NT2/D1 (cell line): ENCODE results near the gene SYT2.

Experiments
- DNase-seq: peaks from one replicate; pipeline ENCODE4 v3.0.0-alpha.2; 2011; ENCODE audit warnings: low read depth, low spot score
- H3K27me3 ChIP-seq: 2 replicates; pipeline ENCODE4 v1.6.0; 2011; ENCODE audit warnings: mild to moderate bottlenecking; ENCODE audit not compliant: insufficient read length, insufficient read depth
- H3K36me3 ChIP-seq: 2 replicates; pipeline ENCODE4 v1.6.1; 2011; ENCODE audit warnings: mild to moderate bottlenecking, low read length, mixed read lengths; ENCODE audit not compliant: insufficient read depth, insufficient read length
- H3K4me1 ChIP-seq: 2 replicates; pipeline ENCODE4 v1.5.1; 2011; ENCODE audit not compliant: insufficient read depth, insufficient read length
- H3K4me3 ChIP-seq: 2 replicates; pipeline ENCODE4 v1.5.1; 2011; ENCODE audit warnings: low read depth; ENCODE audit not compliant: insufficient read length
- H3K9ac ChIP-seq: 2 replicates; pipeline ENCODE4 v1.6.0; 2011; ENCODE audit warnings: low read depth; ENCODE audit not compliant: insufficient read length
- H3K9me3 ChIP-seq: 2 replicates; pipeline ENCODE4 v1.5.1; 2011; ENCODE audit warnings: mild to moderate bottlenecking, low read length; ENCODE audit not compliant: insufficient read depth
- SUZ12 ChIP-seq: IDR thresholded peaks from 2 replicates; pipeline ENCODE4 v1.6.1; 2011; ENCODE audit not compliant: insufficient read length, insufficient read depth; ENCODE audit errors: extremely low read depth
- YY1 ChIP-seq: IDR thresholded peaks from 2 replicates; pipeline ENCODE4 v1.6.1; 2011; ENCODE audit not compliant: insufficient read length, insufficient read depth
- ZNF274 ChIP-seq: IDR thresholded peaks from 2 replicates; pipeline ENCODE4 v1.6.1; 2011; ENCODE audit warnings: mild to moderate bottlenecking, low read depth, low read length

SYT2 gene

DNA sequence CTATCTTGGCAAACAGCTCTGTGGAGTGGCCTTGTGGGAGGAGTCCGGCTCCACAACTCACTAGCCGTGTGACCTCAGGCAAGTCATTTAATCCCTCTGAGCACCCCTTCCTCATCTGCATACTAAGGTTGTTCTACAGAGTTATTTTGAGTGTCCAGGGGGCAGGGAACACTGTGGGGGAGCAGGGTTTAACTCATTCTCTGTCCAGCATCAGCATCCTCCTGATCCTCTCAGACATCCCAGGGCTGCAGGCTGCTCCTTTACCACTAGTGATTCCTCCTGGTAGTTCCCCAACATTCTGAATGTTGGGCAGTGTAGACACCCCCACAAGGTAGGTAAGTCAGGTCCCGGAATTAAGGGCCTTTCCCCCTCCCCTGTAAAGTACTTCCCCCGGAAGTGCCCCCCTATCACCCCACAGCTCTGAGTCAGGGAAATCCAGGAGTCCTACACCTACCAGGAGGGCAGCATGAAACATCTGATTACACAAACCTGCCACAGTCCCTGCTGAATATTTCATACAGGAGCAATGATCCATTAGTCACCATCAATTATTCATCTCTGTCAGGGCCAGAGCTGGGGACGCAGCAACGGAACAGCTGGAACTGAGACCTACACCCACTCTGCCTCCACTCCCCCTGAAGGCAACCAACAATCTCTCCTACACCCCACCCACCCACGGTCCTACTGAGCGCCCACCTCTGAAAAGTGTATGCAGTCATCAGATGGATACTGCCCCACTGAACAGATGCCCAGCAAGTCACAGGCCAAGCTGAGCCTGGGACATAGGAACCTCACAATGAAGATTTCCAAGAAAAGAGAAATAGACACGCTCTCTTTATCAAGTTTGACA is 20.5 kb downstream of the SYT2 start:
- H3K27me3 ChIP-seq, result no peaks in the 10 kb centered on the region
- no peak overlapping the region for H3K4me3 ChIP-seq
- H3K9me3 ChIP-seq, result no peaks in the 10 kb centered on the region
- DNase-seq, result no peak
- H3K36me3 ChIP-seq, result no peaks in the 10 kb centered on the region
- TF ChIP-seq ZNF274, result no peak
- no peak for TF ChIP-seq SUZ12
- TF ChIP-seq YY1, result no peak
- H3K4me1 ChIP-seq, result peaks cover 12% of the 10 kb centered on the region
- H3K9ac ChIP-seq, result no peak overlapping the region

DNA sequence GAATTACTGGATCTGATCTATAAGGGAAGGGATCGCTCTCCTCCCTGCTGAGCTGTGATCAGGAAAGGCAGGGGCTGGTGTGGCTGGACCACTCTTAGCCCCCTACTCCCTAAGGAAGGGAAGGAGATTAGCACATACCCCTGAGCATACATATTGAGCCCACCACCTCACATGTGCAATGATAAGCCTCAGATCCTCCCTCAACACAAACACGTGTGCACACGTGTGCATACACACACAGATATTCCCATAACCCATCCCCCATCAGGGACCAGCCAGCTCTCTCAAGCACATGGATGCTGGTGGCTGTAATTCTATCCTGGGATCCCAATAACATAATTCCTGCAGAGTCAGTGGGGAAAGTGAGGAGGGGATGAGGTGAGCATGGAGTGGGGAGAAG is 21.2 kb downstream of the SYT2 start:
- peaks cover 12% of the 10 kb centered on the region for H3K4me1 ChIP-seq
- H3K9ac ChIP-seq, result no peak overlapping the region
- no peak overlapping the region for H3K4me3 ChIP-seq
- no peaks in the 10 kb centered on the region for H3K36me3 ChIP-seq
- H3K9me3 ChIP-seq, result no peaks in the 10 kb centered on the region
- no peaks in the 10 kb centered on the region for H3K27me3 ChIP-seq
- TF ChIP-seq SUZ12 (no peak), YY1 (no peak)
- DNase-seq, result no peak

DNA sequence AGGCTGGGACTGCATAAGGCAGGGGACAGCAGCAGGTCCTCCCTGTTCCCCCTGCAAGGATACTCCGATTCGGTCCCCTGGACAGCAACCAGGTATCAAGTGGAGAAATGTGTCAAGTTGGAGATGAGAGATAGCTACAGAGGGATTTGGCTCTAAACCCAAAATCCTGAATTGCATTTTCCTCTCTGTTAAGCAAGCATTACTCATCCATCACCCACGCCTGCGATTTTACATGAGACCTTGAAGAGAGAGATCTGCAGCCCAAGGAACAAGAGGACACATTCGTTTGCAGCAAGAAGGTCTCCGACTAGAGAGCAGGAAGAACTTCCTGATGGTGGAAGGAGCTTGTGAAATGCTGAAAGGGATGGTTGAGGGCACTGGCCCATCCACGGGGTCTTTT is 21.9 kb downstream of the SYT2 start:
- Histone ChIP-seq H3K27me3 (no peaks in the 10 kb centered on the region), H3K9me3 (no peaks in the 10 kb centered on the region), H3K36me3 (no peaks in the 10 kb centered on the region), H3K4me3 (no peak overlapping the region), H3K9ac (no peak overlapping the region), H3K4me1 (peaks cover 12% of the 10 kb centered on the region)
- TF ChIP-seq ZNF274 (no peak), SUZ12 (no peak), YY1 (no peak)
- DNase-seq, result no peak

DNA sequence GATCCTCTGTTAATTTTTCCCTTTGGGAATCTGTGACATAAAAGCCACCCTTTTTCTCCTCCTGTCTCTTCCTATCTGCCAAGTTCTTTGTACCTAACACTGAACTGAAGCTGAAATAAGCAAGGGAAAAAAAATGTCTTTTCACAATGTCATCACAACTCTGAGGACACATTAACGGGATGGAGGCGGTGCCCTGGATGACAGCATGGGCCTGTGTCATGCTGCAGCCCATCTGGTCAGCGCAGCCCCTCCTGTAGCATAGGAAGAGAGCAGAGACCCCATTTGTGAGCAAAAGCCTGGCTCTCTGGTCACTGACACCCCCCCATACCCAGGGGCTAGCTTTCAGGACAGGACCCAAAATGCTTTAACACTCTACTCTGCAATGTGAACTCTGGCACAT is 22.5 kb downstream of the SYT2 start:
- no peaks in the 10 kb centered on the region for H3K27me3 ChIP-seq
- DNase-seq, result no peak
- H3K4me3 ChIP-seq, result no peak overlapping the region
- no peaks in the 10 kb centered on the region for H3K36me3 ChIP-seq
- TF ChIP-seq SUZ12 (no peak), ZNF274 (no peak), YY1 (no peak)
- H3K4me1 ChIP-seq, result peaks cover 12% of the 10 kb centered on the region
- no peaks in the 10 kb centered on the region for H3K9me3 ChIP-seq
- no peak overlapping the region for H3K9ac ChIP-seq

DNA sequence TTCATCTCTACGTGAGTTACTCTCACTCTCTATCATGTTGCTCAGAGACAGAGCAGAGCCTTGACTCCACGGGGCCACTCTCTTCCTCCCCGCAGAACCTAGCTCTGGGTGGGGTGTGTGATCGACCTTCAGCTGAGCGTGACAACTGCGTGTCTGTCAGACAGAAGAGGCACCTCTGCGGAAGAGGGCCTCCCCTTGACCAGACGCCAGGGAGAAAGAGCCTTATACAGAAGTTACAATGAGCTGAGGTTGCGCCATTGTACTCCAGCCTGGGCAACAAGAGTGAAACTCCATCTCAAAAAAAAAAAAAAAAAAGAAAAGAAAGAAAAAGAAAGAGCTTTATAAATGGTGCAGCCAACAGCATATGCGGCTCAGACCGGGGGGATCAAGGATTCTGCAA is 22.9 kb downstream of the SYT2 start:
- no peak for TF ChIP-seq YY1
- Histone ChIP-seq H3K4me1 (peaks cover 12% of the 10 kb centered on the region), H3K4me3 (no peak overlapping the region), H3K27me3 (no peaks in the 10 kb centered on the region), H3K9me3 (no peaks in the 10 kb centered on the region), H3K9ac (no peak overlapping the region), H3K36me3 (no peaks in the 10 kb centered on the region)
- DNase-seq, result no peak

DNA sequence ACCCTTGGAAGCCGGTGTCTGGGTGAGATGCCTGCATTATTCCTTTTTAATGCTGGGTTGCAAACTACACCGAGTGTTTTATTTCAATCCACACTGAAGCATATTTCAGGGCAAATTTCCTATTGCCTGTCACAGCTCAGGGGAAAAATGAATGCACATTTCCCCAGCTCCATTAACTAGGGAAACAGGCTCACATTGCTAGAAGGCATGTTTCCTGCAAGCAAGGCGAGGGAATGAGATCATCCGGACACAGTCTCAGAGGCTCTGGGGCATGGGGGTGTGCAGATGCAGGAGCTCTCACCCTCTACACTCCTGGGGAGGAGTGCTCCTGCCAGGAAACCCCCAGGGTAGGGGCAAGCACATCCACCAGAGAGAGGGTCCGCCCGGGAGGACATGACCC is 24.6 kb downstream of the SYT2 start:
- H3K9me3 ChIP-seq, result no peaks in the 10 kb centered on the region

DNA sequence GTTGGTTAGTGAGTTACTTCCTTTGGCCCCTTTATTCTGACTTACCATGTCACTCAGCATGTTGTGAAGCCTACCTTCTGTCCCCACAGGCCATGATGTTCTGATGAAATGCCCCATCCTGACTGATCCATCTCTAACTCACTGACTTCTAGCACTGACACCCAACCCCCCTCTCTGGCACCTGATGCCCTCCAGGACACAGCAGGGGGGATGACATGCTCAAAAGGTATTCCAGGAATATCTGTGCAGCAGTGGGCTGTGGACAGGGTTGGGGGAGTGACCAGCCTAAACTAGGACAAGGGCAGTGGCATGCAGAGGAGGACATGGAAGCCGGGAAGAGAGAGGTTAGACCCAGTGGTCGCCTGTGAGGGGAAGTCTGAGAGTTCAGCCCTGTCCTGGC is 25.5 kb downstream of the SYT2 start:
- DNase-seq, result no peak
- H3K9me3 ChIP-seq, result no peaks in the 10 kb centered on the region

More for the DNA sequence above, 24.6 kb downstream of the SYT2 start:
- Histone ChIP-seq H3K36me3 (no peaks in the 10 kb centered on the region), H3K4me1 (peaks cover 12% of the 10 kb centered on the region), H3K27me3 (no peaks in the 10 kb centered on the region), H3K4me3 (no peak overlapping the region), H3K9ac (no peak overlapping the region)
- TF ChIP-seq YY1, result no peak
- no peak for TF ChIP-seq SUZ12
- no peak for TF ChIP-seq ZNF274
- DNase-seq, result no peak

More for the DNA sequence above, 25.5 kb downstream of the SYT2 start:
- Histone ChIP-seq H3K27me3 (no peaks in the 10 kb centered on the region), H3K4me3 (no peak overlapping the region), H3K36me3 (no peaks in the 10 kb centered on the region), H3K9ac (no peak overlapping the region), H3K4me1 (peaks cover 12% of the 10 kb centered on the region)
- no peak for TF ChIP-seq SUZ12
- no peak for TF ChIP-seq YY1
- no peak for TF ChIP-seq ZNF274
